Right cardiac atrium (tissue), 5 donors: ENCODE measurements around the gene OR5K1. TPM values are rescaled to one million over a fixed set of nuclear protein-coding genes. Genes with fewer than 3 reads are reported as not detected.

Experiments
- ATAC-seq, 2 donors: fragments of 200-7000 bp; cut with Tn5 transposase; one replicate each; pipeline versions ENCODE4 v1.8.0 to v1.9.1; 2020; ENCODE audit warnings: moderate library complexity in 2 of 2, mild to moderate bottlenecking in 1 of 2
- DNase-seq, 3 donors: peaks; one replicate each; pipeline ENCODE4 v3.0.0-alpha.2; 2020
- H3K27ac ChIP-seq: one replicate; pipeline ENCODE4 v1.5.1; 2013; ENCODE audit warnings: mild to moderate bottlenecking, low read length, control low read depth, moderate library complexity
- H3K27me3 ChIP-seq: one replicate; pipeline ENCODE4 v1.6.1; 2013; ENCODE audit not compliant: control insufficient read depth, insufficient read depth
- H3K4me1 ChIP-seq: one replicate; pipeline ENCODE4 v1.6.1; 2013; ENCODE audit warnings: low read length; ENCODE audit not compliant: control insufficient read depth, insufficient read depth
- H3K4me3 ChIP-seq: one replicate; pipeline ENCODE4 v1.5.1; 2013; ENCODE audit warnings: low read length, control low read depth
- H3K9me3 ChIP-seq: one replicate; pipeline ENCODE4 v1.6.1; 2013; ENCODE audit warnings: low read length; ENCODE audit not compliant: control insufficient read depth
- WGBS: extraction: QIAGEN DNeasy Blood & Tissue Kit; methylation state at CpG from one replicate; pipeline ENCODE4 v1.1.7; 2013; 5-methylcytosine and 5-hydroxymethylcytosine counted together
- intact Hi-C, 4 donors: fragments of 100-400 bp; cut with DNase I; formaldehyde crosslinking; loops; one replicate each; pipeline versions ENCODE4 v1.11.0 to v1.14.0; 2022 to 2023
- polyA plus RNA-seq: library from polyadenylated mRNA; stranded (reverse); fragments of 200-250 nt; gene quantifications from one replicate; pipeline ENCODE4 v1.2.3, GENCODE V29; 2013
- total RNA-seq, 4 donors: library from RNA; stranded (reverse); fragmentation: NEBNext Ultra II Directional; extraction: Animal tissue kit (Norgen Biotek cat#: 25700); gene quantifications; one replicate each; pipeline ENCODE4 v1.2.1, GENCODE V29; 2021
- donor health status: healthy with polysubstance abuse.
- donor health status: DM: no; HTN: yes; CAD: no.
- donor health status: DM: no; HTN: no; CAD: no.
- donor health status: DM: no; HTN: yes; CAD: no; lungs with severe emphysema.
- donor health status: DM: yes; HTN: yes; CAD: no.

Gene OR5K1
- total and polyA plus RNA-seq, 5 donors, result not detected

DNA sequence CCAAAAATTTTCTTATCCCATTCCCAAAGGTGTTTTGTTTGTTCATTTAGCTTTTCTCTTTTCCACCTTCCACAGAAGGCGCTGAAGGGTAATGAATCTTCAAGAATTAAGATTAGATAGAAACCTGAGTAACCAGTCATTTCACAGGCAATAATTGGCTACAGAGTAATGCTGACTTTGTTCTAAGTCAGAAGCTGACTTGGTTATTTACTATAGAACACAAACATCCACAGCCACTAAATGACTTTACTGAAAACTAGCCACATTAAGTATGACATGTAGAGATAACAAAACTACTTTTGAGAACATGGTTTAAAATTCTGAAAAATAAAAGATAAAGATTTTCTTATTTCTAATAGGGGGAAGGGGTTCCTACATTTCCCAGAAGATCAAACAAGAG lies 51.9 kb downstream of the OR5K1 start:
- intact Hi-C loops, result no loop called here
- ATAC-seq (no peak), DNase-seq (no peak)
- peaks cover 4% of the 10 kb centered on the region for H3K4me1 ChIP-seq
- H3K27me3 ChIP-seq, result no peaks in the 10 kb centered on the region
- no peak overlapping the region for H3K4me3 ChIP-seq
- H3K27ac ChIP-seq, result no peak overlapping the region
- no peaks in the 10 kb centered on the region for H3K9me3 ChIP-seq
- 87% methylated on average over 1 of the region's 1 CpG for whole genome bisulfite sequencing

DNA sequence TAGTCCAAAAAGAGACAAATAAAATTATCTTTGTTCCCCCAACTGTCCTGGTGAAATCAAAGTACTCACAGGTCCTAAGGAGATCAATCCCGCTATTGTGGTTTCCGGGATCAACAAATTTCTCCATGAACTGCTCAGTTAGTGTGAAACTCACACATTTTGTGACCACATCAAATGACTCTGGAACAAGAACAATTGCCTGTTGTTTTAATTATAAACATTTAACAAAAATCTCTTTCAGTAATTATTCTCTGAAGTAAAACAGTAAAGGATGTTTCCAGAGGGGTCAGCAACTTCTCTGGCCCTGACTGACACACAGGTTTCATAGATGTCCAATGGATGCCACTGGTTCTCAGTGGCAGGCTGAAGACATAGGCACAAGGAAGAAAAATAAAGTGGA lies 55.8 kb downstream of the OR5K1 start:
- no peak for DNase-seq
- intact Hi-C loops, result no loop called here
- 96% methylated on average over 2 of the region's 2 CpGs for WGBS
- Histone ChIP-seq H3K27me3 (no peaks in the 10 kb centered on the region), H3K4me1 (peaks cover 6% of the 10 kb centered on the region), H3K27ac (no peak overlapping the region), H3K9me3 (no peaks in the 10 kb centered on the region), H3K4me3 (no peak overlapping the region)
- no peak for ATAC-seq

DNA sequence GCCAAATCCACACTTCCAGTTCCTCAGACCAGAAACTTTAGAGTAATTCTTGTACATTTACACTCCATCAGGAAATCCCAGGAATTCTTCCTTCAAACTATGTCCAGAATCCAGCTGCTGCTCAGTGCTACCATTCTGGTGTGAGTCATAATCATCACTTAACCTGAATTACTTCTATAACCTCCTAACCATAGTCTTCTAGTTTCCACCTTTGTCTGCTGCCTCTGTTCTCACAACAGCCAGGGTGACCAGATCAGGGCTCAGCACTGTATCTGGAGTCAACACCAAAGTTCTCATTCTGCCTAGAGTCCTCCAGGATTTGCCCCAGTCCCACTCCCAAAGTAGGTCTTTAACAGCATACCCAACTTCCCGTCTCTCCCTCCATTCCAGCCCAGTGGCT lies 56.4 kb downstream of the OR5K1 start:
- DNase-seq (no peak), ATAC-seq (no peak)
- no peak overlapping the region for H3K4me3 ChIP-seq
- 100% methylated on average over 1 of the region's 1 CpG for WGBS
- no peaks in the 10 kb centered on the region for H3K27me3 ChIP-seq
- intact Hi-C loops, result no loop called here
- H3K4me1 ChIP-seq, result peaks cover 6% of the 10 kb centered on the region
- H3K9me3 ChIP-seq, result no peaks in the 10 kb centered on the region
- H3K27ac ChIP-seq, result no peak overlapping the region

DNA sequence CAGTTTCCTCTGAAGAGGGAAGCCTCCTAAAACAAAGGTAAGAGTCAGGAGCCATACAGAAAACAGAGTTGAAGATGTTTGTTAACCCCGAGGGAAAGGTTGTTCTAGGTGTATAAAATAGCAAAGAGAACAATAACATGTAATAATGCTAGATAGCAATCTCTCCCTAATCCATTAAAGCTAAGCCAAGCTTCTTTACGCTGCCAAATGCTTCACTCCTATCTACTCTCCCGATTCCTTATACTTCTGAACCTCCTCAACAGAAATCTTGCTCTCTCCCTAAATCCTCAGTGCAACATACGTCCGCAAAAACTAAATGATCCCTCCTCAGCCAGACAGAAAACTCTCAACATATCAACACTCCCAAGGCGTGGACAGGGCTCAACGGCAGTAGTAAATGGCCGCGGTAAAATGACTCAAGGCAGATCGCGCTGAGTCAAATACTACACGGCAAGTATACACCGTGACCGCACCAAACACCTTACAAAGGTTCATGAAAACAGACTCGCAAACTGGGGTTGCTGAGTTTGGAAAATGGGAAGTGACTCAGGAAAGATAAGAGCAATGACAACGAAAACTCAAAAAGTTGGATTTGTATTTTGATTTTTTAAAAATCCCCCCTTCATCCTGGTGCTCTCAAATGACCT lies 59.0 kb downstream of the OR5K1 start:
- peak overlapping the region; percentile 81 for H3K4me3 ChIP-seq
- no peaks in the 10 kb centered on the region for H3K9me3 ChIP-seq
- peak; percentile 56 to 68 for ATAC-seq
- WGBS, result under 1% methylated on average over 16 of the region's 16 CpGs
- peak overlapping the region; percentile 97 for H3K27ac ChIP-seq
- no peaks in the 10 kb centered on the region for H3K27me3 ChIP-seq
- intact Hi-C loops, result no loop called here
- peaks cover 6% of the 10 kb centered on the region for H3K4me1 ChIP-seq
- DNase-seq, result peak in 2 of 3 donors; percentile 24 to 53

Other genes starting within 250 kb of the OR5K1 start
- gene OR5H6, start 199.0 kb upstream of the OR5K1 start, total RNA-seq, result not detected
- not detected for gene OR5H6, start 199.0 kb upstream of the OR5K1 start, polyA plus RNA-seq
- not detected for gene OR5H2, start 180.7 kb upstream of the OR5K1 start, total RNA-seq
- not detected for gene OR5H2, start 180.7 kb upstream of the OR5K1 start, polyA plus RNA-seq
- not detected for gene OR5K4, start 109.3 kb upstream of the OR5K1 start, total RNA-seq
- gene OR5K4, start 109.3 kb upstream of the OR5K1 start, polyA plus RNA-seq, result not detected
- not detected for gene OR5K3, start 72.5 kb upstream of the OR5K1 start, total RNA-seq
- gene OR5K3, start 72.5 kb upstream of the OR5K1 start, polyA plus RNA-seq, result not detected
- not detected for gene OR5K2, start 34.5 kb downstream of the OR5K1 start, total RNA-seq
- not detected for gene OR5K2, start 34.5 kb downstream of the OR5K1 start, polyA plus RNA-seq
- gene CLDND1, start 59.7 kb downstream of the OR5K1 start, total RNA-seq, result 100 to 1,000 TPM in 1 of 4 donors, 10 to 100 TPM in 3; 93.4 to 103 (median 96.9) TPM
- gene CLDND1, start 59.7 kb downstream of the OR5K1 start, polyA plus RNA-seq, result 64.0 TPM
- not detected for gene GPR15, start 68.8 kb downstream of the OR5K1 start, total RNA-seq
- gene GPR15, start 68.8 kb downstream of the OR5K1 start, polyA plus RNA-seq, result not detected
- gene CPOX, start 130.4 kb downstream of the OR5K1 start, total RNA-seq, result 10 to 100 TPM in 3 of 4 donors, 1 to 10 TPM in 1; 7.8 to 13.4 (median 11.5) TPM
- 10.3 TPM for gene CPOX, start 130.4 kb downstream of the OR5K1 start, polyA plus RNA-seq